PC-9 (cell line): Measurements from ENCODE around the gene TFB2M. TPM values are rescaled to one million over a fixed set of nuclear protein-coding genes. Genes with fewer than 3 reads are reported as not detected.

Experiments used
- BruUV-seq: library from RNA; stranded (reverse); fragments of 400-500 nt; replicated peaks from 2 replicates; lab custom pipeline; 2021; lab: Mats Ljungman, UMichigan
- CTCF ChIA-PET: fragments of 300-600 bp; sonication (Branson Sonifier 250); formaldehyde crosslinking; loops from one replicate; lab custom pipeline; 2022; ENCODE audit warnings: antibody characterized with exemption; lab: Charles Lee
- POLR2A ChIA-PET: fragments of 300-600 bp; sonication (Branson Sonifier 250); formaldehyde crosslinking; loops from one replicate; lab custom pipeline; 2022; ENCODE audit warnings: antibody characterized with exemption; ENCODE audit not compliant: unreplicated experiment; lab: Charles Lee
- DNase-seq, 2 experiments: peaks; one replicate each; pipeline versions ENCODE4 v3.0.0 to v3.0.0-alpha.2; 2015 to 2022; ENCODE audit warnings: mixed read lengths in 1 of 2
- H2AFZ ChIP-seq: fragments of 200-600 bp; sonication (generic); 2 replicates; pipeline ENCODE4 v1.8.1; 2017; ENCODE audit warnings: antibody characterized with exemption
- H3F3A ChIP-seq: fragments of 200-600 bp; sonication (generic); 2 replicates; pipeline ENCODE4 v1.8.1; 2017; ENCODE audit warnings: antibody characterized with exemption, mild to moderate bottlenecking, low read depth; ENCODE audit not compliant: insufficient read depth
- H3K27ac ChIP-seq: fragments of 200-600 bp; sonication (generic); 2 replicates; pipeline ENCODE4 v1.6.1; 2016; ENCODE audit warnings: mixed run types
- H3K27me3 ChIP-seq: fragments of 200-600 bp; sonication (generic); 2 replicates; pipeline ENCODE4 v1.6.1; 2016; ENCODE audit warnings: low read depth, mixed run types; ENCODE audit not compliant: insufficient read depth
- H3K36me3 ChIP-seq: fragments of 200-600 bp; sonication (generic); 2 replicates; pipeline ENCODE4 v1.6.1; 2016; ENCODE audit warnings: low read depth, mixed run types
- H3K4me1 ChIP-seq: fragments of 200-600 bp; sonication (generic); replicated peaks from 2 replicates; pipeline ENCODE4 v1.6.1; 2016; ENCODE audit warnings: mixed run types; ENCODE audit not compliant: insufficient read depth
- H3K4me2 ChIP-seq: fragments of 200-600 bp; sonication (generic); 2 replicates; pipeline ENCODE4 v1.6.1; 2017; ENCODE audit warnings: mixed run types
- H3K4me3 ChIP-seq: fragments of 200-600 bp; sonication (generic); 2 replicates; pipeline ENCODE4 v1.6.1; 2016; ENCODE audit warnings: mixed run types
- H3K79me2 ChIP-seq: fragments of 200-600 bp; sonication (generic); 2 replicates; pipeline ENCODE4 v1.6.1; 2017; ENCODE audit warnings: low read depth, mixed run types
- H3K9me2 ChIP-seq: fragments of 200-600 bp; sonication (generic); 2 replicates; pipeline ENCODE4 v1.8.1; 2017; ENCODE audit warnings: mild to moderate bottlenecking; ENCODE audit not compliant: insufficient read depth
- H3K9me3 ChIP-seq: fragments of 200-600 bp; sonication (generic); 2 replicates; pipeline ENCODE4 v1.8.1; 2016; ENCODE audit warnings: low read depth; ENCODE audit not compliant: insufficient read depth
- H4K20me1 ChIP-seq: fragments of 200-600 bp; sonication (generic); 2 replicates; pipeline ENCODE4 v1.8.1; 2017; ENCODE audit not compliant: insufficient read depth
- EZH2 ChIP-seq: fragments of 200-600 bp; sonication (generic); IDR thresholded peaks from 2 replicates; pipeline ENCODE4 v1.8.0; 2017; ENCODE audit warnings: antibody characterized with exemption, low read depth
- intact Hi-C: fragments of 100-400 bp; cut with micrococcal nuclease; formaldehyde crosslinking; loops from one replicate; pipeline ENCODE4 v1.10.0; 2022; ENCODE audit not compliant: unreplicated experiment
- total RNA-seq: library from RNA; stranded (reverse); gene quantifications from 2 replicates; pipeline ENCODE4 v1.2.3, GENCODE V29; 2021
- TF ChIP-seq, protein P1 (sequence below): fragments of 200-600 bp; sonication (generic); conservative IDR thresholded peaks from 2 replicates; pipeline ENCODE4 v1.6.1; 2017; ENCODE audit warnings: mixed run types, antibody characterized with exemption, mild to moderate bottlenecking, moderate library complexity

TFB2M gene
- total RNA-seq, 1 experiment from 2014 or later: 16.2 TPM

DNA sequence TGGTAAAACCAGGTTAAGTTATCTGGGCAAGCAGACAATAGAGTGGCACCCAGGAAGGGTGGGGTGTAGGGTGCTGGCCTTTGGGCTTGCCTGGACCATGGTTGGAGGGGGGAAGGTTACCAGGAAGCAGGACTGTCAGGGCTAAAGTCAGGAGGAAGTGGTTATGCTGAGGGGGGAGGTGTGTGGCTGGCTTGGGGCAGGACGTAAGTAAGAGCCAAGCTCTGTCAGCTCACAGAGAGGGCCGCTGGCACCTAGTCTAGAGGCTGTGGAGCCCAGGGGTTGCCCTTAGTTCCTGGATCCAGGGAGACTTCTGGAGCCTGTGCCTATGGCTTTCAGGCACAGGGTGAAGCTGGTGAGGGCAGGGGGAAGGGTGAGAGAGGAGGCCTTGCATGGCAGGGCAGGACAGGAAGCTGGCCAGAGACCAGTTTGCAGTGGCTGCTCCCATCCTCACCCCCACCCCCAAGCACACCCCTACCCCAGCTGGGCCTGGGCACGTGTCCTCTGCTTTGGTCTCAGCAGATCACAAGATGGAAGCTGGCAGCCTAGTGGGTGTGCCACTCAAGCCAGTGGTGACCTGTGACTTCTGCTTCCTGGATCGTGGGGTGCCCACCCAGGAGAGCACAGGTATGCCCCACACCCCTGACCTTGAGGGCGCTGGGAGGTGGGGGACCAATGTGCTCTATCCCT is 38.5 kb downstream of the TFB2M start:
- Histone ChIP-seq H3K9me3 (no peaks in the 10 kb centered on the region; the same call in 1 of the 2 replicates), H3K36me3 (no peaks in the 10 kb centered on the region), H3K79me2 (no peaks in the 10 kb centered on the region), H3K27ac (no peak overlapping the region), H3F3A (no peaks in the 10 kb centered on the region), H4K20me1 (no peaks in the 10 kb centered on the region), H3K4me3 (no peak overlapping the region), H3K9me2 (no peaks in the 10 kb centered on the region), H3K27me3 (no peaks in the 10 kb centered on the region; the same call in 1 of the 2 replicates), H2AFZ (no peak overlapping the region), H3K4me2 (no peak overlapping the region), H3K4me1 (no peaks in the 10 kb centered on the region)
- CTCF ChIA-PET: no interaction called here
- no peak for DNase-seq
- no TSS peak for BruUV-seq
- POLR2A ChIA-PET: no interaction called here
- TF ChIP-seq EZH2: no peak
- TF ChIP-seq, protein P1, sequence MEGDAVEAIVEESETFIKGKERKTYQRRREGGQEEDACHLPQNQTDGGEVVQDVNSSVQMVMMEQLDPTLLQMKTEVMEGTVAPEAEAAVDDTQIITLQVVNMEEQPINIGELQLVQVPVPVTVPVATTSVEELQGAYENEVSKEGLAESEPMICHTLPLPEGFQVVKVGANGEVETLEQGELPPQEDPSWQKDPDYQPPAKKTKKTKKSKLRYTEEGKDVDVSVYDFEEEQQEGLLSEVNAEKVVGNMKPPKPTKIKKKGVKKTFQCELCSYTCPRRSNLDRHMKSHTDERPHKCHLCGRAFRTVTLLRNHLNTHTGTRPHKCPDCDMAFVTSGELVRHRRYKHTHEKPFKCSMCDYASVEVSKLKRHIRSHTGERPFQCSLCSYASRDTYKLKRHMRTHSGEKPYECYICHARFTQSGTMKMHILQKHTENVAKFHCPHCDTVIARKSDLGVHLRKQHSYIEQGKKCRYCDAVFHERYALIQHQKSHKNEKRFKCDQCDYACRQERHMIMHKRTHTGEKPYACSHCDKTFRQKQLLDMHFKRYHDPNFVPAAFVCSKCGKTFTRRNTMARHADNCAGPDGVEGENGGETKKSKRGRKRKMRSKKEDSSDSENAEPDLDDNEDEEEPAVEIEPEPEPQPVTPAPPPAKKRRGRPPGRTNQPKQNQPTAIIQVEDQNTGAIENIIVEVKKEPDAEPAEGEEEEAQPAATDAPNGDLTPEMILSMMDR: no peak
- intact Hi-C loops: no loop called here

DNA sequence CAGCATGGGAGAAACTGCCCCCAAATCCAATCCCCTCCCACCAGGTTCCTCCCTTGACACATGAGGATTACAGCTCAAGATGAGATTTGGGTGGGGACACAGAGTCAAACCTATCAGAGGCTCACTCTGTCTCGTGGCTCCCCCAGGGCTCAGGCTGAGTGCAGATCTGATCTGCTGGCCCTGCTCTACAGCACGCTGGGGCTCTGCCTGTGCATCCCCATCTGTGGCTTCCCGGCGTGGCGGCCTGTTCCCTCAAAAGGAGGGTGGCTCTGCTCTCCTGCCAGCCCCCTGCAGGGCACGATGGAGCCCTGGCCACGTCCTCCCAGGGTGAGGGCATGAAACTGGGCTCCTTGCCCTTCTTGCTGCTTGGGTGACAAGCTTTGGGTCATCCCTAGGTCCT is 39.1 kb downstream of the TFB2M start:
- TF ChIP-seq EZH2: no peak
- TF ChIP-seq, protein P1: no peak
- Histone ChIP-seq H3K4me2 (no peak overlapping the region), H4K20me1 (no peaks in the 10 kb centered on the region), H3K4me3 (no peak overlapping the region), H3K4me1 (no peaks in the 10 kb centered on the region), H3K9me2 (no peaks in the 10 kb centered on the region), H2AFZ (no peak overlapping the region), H3F3A (no peaks in the 10 kb centered on the region), H3K27ac (no peak overlapping the region), H3K9me3 (no peaks in the 10 kb centered on the region; the same call in 1 of the 2 replicates), H3K79me2 (no peaks in the 10 kb centered on the region), H3K27me3 (no peaks in the 10 kb centered on the region; the same call in 1 of the 2 replicates), H3K36me3 (no peaks in the 10 kb centered on the region)
- POLR2A ChIA-PET: no interaction called here
- DNase-seq: no peak
- CTCF ChIA-PET: no interaction called here
- BruUV-seq: no TSS peak
- intact Hi-C loops: no loop called here

DNA sequence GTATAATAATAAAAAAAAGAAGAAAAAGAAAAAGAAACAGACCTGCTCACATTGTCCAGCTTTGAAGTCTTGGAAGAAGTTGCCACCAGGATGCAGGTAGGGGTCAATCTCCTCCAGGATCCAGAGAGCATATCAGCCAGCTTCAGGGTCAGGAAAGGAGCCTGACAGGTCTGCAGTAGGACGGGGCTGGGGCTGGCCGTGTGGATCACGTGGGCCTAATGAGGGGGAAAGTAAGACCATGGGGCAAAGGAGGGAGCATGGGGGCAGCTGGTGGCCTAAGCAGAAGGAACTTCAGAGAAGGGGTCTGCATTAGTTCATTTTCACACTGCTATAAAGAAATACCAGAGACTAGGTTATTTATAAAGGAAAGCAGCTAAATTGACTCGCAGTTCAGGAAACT is 39.7 kb downstream of the TFB2M start:
- Histone ChIP-seq H2AFZ (no peak overlapping the region), H3K27me3 (no peaks in the 10 kb centered on the region; the same call in 1 of the 2 replicates), H3K4me2 (no peak overlapping the region), H3F3A (no peaks in the 10 kb centered on the region), H3K27ac (no peak overlapping the region), H3K36me3 (no peaks in the 10 kb centered on the region), H3K79me2 (no peaks in the 10 kb centered on the region), H4K20me1 (no peaks in the 10 kb centered on the region), H3K9me3 (no peaks in the 10 kb centered on the region; the same call in 1 of the 2 replicates), H3K4me3 (no peak overlapping the region), H3K4me1 (no peaks in the 10 kb centered on the region), H3K9me2 (no peaks in the 10 kb centered on the region)
- intact Hi-C loops: no loop called here
- POLR2A ChIA-PET: no interaction called here
- DNase-seq: no peak
- no TSS peak for BruUV-seq
- CTCF ChIA-PET: no interaction called here
- no peak for TF ChIP-seq EZH2
- TF ChIP-seq, protein P1: no peak
